HG02885 (cell line): Measurements from ENCODE around the gene IPMK.
"Not testable (repeated sequence)": the region's sequence is repeated elsewhere in the genome, so short reads cannot be mapped to it uniquely, and the experiment has no call there.

ENCODE experiments used
- ATAC-seq: cut with Tn5 transposase; IDR thresholded peaks from one replicate; pipeline ENCODE4 v1.9.1; 2021; ENCODE audit warnings: mild to moderate bottlenecking; ENCODE audit not compliant: unreplicated experiment, poor library complexity

The IPMK gene

GRCh38 chr10:58268454-58268945 lies 806 bp upstream of the IPMK start:
- ATAC-seq, result peak; percentile 0

- peak; percentile 3 for ATAC-seq
These were observed 625 bp downstream of the IPMK start for GRCh38 chr10:58266826-58267712.

GRCh38 chr10:58266003-58266825 lies 1.5 kb downstream of the IPMK start:
- peak; percentile 27 for ATAC-seq

- ATAC-seq, result no peak
These were observed 2.4 kb downstream of the IPMK start for GRCh38 chr10:58265249-58265648.

- ATAC-seq, result no peak
These were observed 2.9 kb downstream of the IPMK start for GRCh38 chr10:58264780-58265179.

GRCh38 chr10:58262766-58263165 lies 4.9 kb downstream of the IPMK start:
- no peak for ATAC-seq

GRCh38 chr10:58260334-58260733 lies 7.4 kb downstream of the IPMK start:
- ATAC-seq, result no peak

- ATAC-seq, result no peak
These were observed 8.6 kb downstream of the IPMK start for GRCh38 chr10:58258977-58259692.

GRCh38 chr10:58256013-58256780 lies 11.5 kb downstream of the IPMK start:
- not testable (repeated sequence) for ATAC-seq

GRCh38 chr10:58254644-58255043 lies 13.1 kb downstream of the IPMK start:
- no peak for ATAC-seq

GRCh38 chr10:58253184-58253583 lies 14.5 kb downstream of the IPMK start:
- ATAC-seq, result no peak

GRCh38 chr10:58244666-58245065 lies 23.0 kb downstream of the IPMK start:
- not testable (repeated sequence) for ATAC-seq

GRCh38 chr10:58244242-58244641 lies 23.5 kb downstream of the IPMK start:
- ATAC-seq, result not testable (repeated sequence)

- not testable (repeated sequence) for ATAC-seq
These were observed 23.9 kb downstream of the IPMK start for GRCh38 chr10:58243801-58244200.

GRCh38 chr10:58243269-58243668 lies 24.4 kb downstream of the IPMK start:
- ATAC-seq, result no peak

GRCh38 chr10:58241346-58241745 lies 26.3 kb downstream of the IPMK start:
- no peak for ATAC-seq

- ATAC-seq, result no peak
These were observed 27.2 kb downstream of the IPMK start for GRCh38 chr10:58240531-58240930.

- no peak for ATAC-seq
These were observed 28.0 kb downstream of the IPMK start for GRCh38 chr10:58239561-58240169.
